Stimulated activated CD8-positive, alpha-beta memory T cell treated with anti-CD3 and anti-CD28 coated beads, Interleukin-15, amount 100 ng/mL, for 1 hour (primary cell): Measurements from ENCODE around the gene SOBP.
"Not testable (repeated sequence)": the region's sequence is repeated elsewhere in the genome, so short reads cannot be mapped to it uniquely, and the experiment has no call there.

ENCODE experiments used
- DNase-seq: peaks from one replicate; pipeline ENCODE4 v3.0.0-alpha.2; 2020; ENCODE audit warnings: low read depth

Gene SOBP

DNA sequence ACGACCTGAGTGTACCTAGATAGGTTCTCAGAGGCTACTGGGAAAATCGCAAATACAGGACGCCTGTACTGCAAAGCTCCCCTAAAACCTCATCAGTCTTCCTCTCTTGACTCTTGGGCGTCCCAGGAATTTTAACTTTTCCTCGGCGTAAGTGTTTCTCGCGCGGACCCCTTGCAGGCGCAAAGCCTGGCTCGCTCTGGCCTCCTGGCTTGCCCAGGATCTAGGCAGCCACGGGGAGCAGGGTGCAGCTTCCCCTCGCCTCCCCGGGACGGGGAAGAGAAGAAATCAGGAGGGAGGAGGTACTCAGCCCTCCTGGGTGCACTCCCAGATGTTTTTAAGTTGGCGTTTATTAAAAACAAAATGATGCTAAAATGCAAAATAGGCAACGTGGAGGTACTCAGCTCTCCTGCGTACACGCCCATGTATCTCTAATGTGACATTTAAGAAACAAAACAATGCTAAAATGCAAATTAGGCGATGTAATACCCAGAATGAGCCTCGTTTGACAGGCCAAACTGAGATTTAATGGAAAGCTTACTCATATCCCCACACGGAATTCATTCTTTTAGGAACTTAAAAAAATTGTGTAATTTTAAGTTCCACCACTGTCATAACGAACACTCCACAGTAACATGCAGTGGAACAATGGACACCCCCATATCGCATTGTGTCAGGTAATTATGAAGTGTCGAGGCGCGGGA lies 1.6 kb upstream of the SOBP start:
- no peak for DNase-seq

DNA sequence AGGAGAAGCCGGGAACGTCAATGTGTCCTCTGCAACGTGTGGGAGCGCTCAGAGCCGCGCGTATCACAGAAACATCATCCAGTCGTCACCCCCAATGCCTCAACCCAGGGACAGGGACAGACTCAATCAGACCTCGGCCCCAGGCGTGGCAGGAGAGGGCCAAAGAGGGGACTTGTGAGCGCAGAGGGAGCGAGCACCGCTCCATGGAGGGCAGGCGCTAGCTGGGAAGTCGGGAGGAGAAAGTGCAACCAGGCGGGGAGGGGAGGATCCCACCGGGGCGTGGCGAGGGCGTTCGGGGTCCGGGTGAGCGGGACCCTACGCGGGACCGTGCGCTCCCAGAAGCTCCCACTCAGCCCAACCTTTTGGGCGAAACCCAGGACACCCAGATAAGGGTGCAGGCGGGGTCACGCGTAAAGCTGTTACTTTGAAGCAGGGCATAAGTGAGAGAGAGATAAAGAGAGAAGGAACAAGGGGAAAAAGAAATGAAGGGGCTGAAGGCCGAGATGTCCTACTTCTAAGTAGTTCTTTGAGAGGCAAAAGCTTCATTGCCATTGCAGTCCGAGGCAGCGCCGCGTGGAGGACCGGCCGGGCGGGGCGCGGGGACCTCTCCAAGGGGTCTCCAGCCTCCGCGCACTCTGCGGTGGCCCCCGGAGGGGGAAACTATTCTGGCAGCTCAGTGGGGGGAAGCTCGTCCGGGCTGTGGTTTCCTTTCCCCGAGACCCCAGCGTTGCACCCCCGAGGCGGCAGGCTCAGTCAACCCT lies 862 bp upstream of the SOBP start:
- DNase-seq = no peak

- no peak for DNase-seq
Measured at GRCh38 chr6:107490566-107491137, 735 bp downstream of the SOBP start.

- no peak for DNase-seq
Measured at GRCh38 chr6:107491138-107491609, 1.3 kb downstream of the SOBP start.

DNA sequence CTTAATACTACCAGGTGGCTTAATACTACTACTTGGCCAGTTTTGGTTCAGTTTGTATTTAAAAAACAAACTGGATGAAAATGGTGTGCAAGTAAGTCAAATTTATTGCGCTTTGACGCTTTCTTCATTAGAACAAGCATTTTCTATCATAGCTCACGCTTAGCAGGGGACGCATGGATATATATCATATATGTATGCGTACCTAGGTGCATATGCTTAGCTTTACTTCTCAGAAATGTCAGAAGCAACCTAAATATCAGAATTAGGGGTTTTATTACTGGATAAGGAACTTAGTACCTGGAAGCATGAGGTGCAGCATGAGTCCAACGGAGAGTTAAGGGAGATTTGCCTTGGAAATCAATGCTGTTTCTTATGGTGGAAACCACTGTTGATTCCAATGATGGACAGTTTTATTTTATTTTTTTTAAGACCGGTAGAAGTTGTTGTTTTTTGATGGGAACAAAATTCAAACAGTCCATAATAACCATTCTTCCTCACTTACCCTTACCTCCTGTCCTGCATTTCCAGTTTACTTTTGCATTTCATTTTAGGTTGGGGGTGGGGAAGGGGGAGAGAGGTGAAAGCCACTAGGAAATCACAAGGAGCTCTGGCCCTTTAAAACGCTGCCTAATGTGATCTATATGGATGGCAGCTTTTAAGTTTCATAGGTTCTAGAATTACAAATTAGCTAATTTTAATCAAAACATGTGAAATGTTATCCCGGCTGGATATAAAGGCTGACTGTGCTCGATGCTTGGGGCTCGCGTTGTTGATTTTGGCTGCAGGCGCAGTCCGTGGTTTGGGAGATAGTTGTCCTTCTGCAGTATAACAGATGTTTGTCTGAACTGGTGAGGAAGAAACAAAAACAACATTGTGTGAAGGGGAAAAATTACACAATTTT lies 2.1 kb downstream of the SOBP start:
- DNase-seq = no peak

DNA sequence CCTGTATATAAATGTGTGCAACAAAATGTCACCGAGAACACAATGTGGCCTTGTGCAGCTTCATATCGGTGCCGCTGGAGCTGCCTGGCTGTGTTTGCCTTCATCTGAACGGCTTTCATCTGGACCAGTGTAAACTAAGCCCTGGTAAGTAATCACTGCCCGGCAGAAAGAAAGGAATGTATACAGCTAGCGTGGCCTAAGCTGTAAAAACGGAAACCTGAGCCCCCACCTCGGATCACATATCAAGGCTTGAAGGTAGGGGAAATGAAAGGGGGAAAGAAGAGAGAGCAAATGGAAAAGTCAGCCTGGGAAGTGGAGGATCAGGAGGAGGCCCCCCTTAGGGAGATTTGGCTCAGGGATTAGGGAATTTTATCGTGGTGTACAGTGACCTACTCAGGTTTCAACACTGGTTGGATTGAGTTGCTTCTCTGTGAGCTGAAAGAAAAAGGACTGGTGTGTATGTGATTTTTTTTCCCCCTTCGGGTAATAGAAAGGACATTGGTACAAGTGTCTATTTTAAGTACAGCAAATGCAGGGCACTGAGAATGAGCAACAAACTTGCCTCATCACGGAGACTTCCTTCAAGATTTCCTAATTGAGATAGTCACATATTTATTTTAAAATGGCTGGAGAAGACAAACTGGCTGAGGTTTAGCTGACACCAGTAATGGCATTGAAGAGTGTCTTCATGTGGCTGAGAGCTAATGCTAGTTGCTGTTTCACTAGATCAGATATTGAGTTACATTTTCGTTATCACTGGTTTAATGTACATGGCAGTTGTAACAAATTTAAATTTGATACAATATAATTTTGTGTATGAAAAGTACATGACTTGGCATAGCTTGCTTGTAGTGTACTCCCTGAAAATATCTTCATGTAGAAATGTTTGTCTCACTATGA lies 3.5 kb downstream of the SOBP start:
- no peak for DNase-seq

DNA sequence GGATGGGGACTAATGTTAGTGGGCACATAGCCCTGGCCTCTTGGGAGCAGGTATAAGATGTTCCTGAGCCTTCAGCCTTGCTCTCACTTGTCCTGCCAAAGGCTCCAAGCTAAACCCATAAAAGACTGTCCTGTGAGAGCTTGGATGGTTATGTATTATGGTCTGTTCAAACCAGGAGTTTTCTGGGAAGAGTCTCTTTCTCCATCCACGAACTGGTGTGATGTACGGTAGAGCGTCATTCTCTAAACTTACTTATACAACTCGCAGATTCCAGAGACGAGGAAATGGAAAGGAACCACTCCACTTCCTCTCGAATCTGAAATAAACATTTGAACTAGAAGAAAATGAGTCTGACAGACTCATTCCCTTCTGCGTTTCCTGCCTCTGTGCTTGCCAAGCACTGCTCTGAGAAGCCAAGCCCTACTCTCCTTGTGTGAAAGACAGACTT lies 5.3 kb downstream of the SOBP start:
- no peak for DNase-seq

- DNase-seq = no peak
Measured at GRCh38 chr6:107495971-107496370, 6.1 kb downstream of the SOBP start.

DNA sequence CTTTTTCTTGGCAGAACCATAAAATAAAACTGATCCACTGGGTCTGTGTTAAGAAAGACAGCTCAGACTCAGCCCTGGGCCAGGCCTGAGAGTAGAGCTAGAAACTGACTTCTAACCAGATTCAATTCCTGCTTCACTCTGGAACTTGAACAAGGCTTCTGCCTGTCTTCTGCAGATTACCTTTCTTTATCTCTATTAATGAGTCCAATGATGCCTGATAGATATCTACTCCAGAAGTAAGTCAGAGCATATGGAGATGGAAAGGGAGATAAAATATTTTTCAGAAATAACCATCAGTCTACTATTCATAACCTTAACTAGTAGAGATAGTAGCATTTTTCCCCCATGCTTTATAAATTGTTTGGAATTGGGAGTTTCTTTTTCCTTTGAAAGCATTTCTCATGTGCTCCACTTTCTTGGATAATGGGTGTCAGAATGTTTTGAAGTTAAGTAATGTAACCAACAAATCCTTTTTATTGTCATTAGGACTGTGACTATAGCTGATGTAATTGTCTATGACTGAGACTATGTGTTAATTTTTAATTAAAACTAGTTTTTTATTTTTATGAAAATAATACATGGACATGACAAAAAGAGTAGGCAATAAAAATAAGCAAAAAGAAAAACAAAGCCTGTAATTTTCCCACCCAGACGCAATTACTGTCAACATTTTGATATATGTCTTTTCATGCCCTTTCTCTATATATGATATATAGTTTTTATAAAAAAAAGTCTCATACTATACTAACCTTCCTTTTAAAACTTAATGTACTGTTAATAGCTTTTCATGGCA lies 7.2 kb downstream of the SOBP start:
- DNase-seq = no peak

GRCh38 chr6:107504270-107505026 lies 14.5 kb downstream of the SOBP start:
- DNase-seq = no peak

DNA sequence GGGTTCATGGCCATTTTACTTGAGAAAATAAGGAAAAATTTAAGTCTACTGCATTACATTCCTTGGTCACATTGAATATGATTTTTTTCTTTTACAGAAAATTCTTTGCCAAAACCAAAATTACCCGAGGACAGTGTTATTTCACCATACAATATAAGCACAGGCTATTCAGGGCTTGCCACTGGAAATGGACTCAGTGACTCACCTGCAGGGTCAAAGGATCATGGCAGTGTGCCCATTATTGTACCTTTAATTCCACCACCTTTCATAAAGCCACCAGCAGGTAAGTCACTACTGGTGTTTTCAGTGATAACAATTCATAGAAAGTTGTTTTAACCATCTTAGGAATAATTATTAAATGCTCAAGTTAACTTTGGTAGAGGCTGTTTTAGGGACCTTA lies 16.2 kb downstream of the SOBP start:
- DNase-seq = no peak

DNA sequence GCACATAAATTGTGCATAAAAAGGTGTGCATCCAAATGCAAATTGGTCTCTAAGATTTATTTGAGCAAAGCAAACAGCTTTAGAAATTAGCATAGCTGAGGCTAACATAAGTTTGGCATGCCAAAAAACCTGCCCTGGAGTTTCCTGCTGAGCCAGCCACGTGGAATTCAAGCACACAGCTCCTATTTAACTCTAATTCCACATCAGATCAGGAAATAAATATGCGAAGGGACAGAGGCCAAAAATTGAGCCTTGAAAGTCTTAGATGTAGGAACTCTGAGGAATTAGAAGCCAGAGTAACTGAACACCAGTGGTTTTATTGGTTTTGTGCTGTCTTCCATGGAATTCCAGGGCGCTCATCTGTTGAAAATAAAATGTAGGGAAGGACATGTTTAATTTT lies 19.6 kb downstream of the SOBP start:
- DNase-seq = no peak

- no peak for DNase-seq
Measured at GRCh38 chr6:107510108-107510507, 20.2 kb downstream of the SOBP start.

- DNase-seq = no peak
Measured at GRCh38 chr6:107511511-107511993, 21.6 kb downstream of the SOBP start.

- DNase-seq = no peak
Measured at GRCh38 chr6:107513214-107513613, 23.3 kb downstream of the SOBP start.

DNA sequence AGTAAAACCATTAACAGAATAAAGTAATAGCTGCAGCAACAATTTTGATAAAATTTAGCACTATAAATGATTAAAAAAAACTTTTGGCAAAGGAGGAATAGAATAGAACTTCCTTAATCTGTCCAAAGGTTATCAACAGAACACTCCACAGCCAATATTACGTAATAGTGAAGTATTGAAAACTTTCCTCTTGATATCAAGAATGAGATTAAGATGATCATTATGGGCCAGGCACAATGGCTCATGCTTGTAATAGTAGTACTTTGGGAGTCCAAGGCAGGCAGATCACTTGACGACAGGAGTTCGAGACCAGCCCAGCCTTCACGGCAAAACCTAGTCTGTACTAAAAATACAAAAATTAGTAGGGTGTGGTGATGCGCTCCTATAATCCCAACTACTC lies 26.0 kb downstream of the SOBP start:
- no peak for DNase-seq

DNA sequence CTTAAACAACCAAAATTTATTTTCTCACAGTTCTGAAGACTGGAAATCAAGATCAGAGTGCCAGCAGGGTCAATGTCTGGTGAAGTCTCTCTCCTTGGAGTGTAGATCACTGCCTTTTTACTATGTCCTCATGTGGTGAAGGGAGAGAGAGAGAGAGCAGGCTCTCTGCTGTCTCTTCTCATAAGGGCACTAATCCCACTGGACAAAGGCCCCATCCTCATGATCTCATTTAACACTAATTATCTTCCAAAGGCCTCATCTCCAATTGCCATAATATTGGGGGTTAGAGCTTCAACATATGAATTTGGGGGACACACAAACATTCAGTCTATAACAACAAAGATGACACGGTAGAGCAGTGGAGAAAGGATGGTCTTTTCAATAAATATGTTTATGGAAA lies 27.4 kb downstream of the SOBP start:
- DNase-seq = no peak

DNA sequence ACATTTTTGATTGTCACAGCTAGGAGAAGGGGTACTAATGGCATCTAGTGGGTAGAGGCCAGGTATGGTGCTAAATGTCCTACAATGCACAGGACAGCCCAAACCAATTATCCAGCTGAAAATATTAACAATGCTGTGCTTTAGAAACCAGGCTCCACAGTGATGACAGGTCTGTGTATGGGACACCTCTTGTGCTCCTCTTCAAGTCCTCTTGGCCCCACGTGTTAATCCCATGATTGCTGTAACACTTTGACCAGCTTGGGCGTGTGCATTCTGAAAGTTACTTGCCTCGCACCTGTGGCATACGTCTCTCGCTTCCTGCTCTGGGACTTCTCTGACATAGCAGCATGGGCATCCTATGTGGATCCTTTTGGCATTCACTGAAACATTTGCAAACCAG lies 29.3 kb downstream of the SOBP start:
- DNase-seq = not testable (repeated sequence)

DNA sequence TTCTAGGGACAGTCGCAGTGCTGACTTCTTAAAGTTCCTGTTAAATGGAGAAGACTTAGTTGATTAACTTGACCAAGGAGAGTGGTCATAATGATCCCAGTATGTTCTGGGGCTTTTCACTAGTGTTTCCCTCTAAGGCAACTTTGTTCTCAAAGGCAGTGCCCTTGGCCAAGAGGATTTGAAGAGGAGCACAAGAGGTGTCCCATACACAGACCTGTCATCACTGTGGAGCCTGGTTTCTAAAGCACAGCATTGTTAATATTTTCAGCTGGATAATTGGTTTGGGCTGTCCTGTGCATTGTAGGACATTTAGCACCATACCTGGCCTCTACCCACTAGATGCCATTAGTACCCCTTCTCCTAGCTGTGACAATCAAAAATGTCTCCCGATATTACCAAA lies 30.8 kb downstream of the SOBP start:
- not testable (repeated sequence) for DNase-seq
